Epithelial cell of prostate (primary cell): Measurements from ENCODE around the gene MAPRE2.

Experiments
- DNase-seq: peaks from one replicate; pipeline ENCODE4 v3.0.0-alpha.2; 2011; ENCODE audit warnings: low read depth, low spot score
- H3K27ac ChIP-seq: fragments of 450-650 bp; 2 replicates; pipeline ENCODE4 v1.5.1; 2017; ENCODE audit warnings: mild to moderate bottlenecking

MAPRE2 gene

DNA sequence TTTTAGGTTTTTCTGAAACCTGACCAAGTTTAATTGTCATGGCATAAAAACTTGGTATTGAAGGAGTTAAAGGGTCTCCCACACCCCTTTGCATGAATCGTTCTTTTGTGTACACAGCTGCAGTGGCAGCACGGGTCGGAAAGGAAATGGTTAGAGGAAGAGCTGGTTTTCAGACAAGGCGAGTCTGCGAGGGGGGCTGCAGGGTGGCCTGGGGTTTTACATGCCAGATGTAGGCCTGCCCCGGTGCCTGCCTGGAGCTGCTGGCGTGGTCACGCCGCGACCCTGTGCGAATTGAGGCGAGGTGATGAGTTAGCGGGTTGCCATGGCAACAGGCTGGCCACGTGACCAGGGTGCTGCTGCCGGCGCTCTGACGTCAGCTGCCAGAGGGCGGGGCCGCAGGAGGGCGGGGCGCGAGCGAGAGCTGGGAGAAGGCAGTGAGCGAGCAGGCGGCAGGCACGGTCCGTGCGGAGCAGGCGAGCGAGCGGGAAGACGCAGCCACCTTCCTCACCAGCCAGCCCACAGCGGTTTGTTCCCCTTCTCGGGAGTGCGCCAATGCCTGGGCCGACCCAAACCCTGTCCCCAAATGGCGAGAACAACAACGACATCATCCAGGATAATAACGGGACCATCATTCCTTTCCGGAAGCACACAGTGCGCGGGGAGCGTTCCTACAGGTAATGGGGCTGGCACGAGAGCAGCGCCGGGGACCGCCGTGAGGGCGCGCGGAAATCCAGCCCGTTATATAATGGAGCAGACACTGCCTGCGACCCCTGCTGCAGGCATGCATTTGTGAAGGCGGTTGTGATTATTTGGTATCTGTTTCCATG, at the start of gene MAPRE2:
Gene MAPRE2, plus strand, starts transcription at position 426 of the 827 bp plus-strand sequence. Its CDS starts 127 bp downstream, at position 553.
- no peak within 1 kb of the TSS for H3K27ac ChIP-seq
- DNase-seq, result peak; percentile 53

DNA sequence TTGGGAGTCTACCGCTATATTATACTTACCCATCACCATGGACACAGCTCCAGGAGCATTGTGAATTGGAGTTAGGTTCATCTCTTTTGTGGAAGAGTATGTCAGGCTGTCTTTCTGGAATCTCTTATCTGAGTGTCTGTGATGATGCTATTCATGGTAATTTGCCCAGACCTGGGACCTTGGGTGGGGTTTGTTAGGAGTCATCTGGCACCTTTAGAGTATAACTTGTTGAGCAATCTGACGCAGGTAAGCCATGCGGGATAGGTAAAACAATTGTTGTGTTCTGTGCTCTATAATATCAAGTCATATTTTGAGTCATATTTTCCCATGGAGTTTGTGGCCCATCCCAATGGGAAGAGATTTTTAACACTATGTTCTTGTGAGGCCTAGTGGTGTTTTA, 49.7 kb upstream of the MAPRE2 start:
- no peak overlapping the region for H3K27ac ChIP-seq
- no peak for DNase-seq

DNA sequence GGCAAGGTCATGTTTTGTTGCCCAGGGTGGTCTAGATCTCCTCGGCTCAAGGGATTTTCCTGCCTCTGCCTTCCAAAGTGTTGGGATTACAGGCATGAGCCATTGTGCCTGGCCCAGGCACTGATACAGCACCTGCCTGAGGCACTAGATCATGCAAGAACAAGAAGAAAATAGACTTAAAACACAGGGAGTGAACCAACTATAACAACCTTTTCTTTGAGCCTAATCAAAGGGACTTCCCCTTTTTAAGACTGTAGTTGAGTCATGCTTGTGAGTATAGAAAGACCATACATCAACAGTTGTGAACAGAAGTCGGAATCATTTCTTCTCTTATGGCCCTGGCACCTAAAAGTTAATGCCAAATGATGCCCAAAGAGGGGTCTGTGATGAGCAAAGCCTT, 47.9 kb upstream of the MAPRE2 start:
- no peak overlapping the region for H3K27ac ChIP-seq
- no peak for DNase-seq

DNA sequence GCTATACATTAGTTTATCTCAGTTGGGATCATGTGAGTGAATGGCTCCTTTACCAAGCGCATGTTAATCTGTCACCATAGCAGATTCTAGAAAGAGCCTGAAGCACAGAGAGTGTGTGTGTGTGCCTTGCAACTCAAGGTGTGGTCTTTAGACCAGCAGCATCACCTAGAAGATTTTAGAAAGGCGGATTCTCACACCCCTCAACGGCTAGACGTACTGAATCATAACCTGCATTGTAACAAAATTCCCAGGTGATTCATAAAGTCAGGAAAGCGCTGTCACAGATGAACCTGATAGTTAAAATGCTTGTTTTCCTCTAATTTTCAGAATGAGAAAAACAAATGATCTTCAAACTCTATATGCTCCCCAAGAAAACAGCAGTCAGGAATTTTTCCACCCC, 45.5 kb upstream of the MAPRE2 start:
- H3K27ac ChIP-seq, result no peak overlapping the region
- DNase-seq, result no peak

DNA sequence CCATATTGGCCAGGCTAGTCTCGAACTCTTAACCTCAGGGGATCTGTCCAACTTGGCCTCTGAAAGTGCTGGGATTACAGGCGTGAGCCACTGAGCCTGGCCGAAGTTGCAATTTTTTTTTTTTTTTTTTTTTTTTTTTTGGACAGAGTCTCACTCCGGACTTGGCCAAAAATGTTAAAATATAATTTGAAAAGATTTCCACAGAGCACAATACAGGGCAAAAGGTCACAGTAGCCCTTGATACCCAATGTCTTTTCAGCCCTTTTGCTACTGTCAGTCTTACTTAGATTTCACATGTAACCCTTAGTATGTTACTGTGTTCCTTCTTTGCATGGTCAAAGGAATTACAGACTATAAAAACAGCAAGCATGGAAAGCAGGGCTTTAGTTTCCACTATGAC, 42.6 kb upstream of the MAPRE2 start:
- H3K27ac ChIP-seq, result no peak overlapping the region

DNA sequence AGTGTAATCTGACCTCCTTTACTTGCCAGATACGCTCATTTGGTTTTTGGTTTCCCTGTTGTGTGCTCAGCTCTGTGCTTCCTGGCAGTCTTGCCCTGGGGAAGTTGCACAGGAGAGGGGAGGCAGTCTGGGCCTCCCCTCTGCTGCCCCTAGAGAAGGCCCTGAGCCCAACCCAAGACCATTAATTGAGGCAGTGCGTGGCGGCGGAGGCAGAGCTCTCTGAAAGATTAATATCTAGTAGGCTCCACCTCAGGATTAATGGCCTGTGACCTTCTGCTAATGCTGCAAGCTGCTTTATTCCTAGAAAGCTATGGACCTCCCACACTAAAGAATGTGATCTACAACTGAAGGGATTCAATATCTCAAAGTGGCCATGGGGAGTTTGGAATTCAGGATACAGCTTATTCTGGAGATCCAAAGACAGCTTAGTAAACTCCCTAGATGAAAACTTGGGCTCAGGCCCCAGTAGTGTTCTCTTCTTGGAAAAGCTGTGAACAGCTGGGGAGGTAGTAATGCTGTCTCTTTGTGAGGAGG, 41.4 kb upstream of the MAPRE2 start:
- no peak overlapping the region for H3K27ac ChIP-seq

More for the DNA sequence above, 42.6 kb upstream of the MAPRE2 start:
- DNase-seq, result no peak

DNA sequence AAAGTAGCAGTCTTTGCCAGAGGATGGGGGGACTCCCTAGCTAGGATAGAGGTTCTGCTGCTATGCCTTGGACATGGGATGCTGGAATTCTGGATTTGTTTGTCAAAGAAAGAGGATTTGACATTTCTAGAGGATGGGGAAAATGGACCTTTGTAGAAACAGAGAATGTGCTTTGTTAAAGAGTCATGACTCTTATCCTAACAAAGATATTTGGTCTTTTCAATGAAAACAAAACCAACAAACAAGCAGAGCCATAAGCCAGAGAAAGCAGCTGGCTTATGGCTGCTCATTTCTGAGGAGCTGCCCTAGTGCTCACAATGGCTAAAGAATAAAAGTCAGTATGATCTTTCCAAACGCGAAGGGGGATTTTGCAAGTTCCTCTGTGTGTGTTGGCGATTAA, 40.8 kb upstream of the MAPRE2 start:
- no peak for DNase-seq
- no peak overlapping the region for H3K27ac ChIP-seq

More for the DNA sequence above, 41.4 kb upstream of the MAPRE2 start:
- DNase-seq, result no peak

DNA sequence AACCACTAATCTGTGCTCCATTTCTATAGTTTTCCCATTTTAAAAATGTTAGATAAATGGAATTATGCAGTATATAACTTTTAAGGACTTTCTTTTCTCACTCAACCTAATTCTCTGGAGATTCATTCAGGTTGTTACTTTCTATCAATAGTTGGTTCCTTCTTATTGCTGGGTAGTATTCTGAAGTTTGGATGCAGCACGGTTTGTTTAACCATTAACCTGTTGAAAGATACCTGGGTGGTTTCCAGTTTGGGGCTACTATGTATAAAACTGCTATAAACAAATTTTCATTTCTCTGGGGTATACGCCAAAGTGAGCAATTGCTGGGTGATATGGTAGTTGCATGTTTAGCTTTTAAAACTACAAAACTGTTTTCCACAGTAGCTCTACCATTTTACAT, 39.1 kb upstream of the MAPRE2 start:
- no peak overlapping the region for H3K27ac ChIP-seq
- DNase-seq, result no peak

DNA sequence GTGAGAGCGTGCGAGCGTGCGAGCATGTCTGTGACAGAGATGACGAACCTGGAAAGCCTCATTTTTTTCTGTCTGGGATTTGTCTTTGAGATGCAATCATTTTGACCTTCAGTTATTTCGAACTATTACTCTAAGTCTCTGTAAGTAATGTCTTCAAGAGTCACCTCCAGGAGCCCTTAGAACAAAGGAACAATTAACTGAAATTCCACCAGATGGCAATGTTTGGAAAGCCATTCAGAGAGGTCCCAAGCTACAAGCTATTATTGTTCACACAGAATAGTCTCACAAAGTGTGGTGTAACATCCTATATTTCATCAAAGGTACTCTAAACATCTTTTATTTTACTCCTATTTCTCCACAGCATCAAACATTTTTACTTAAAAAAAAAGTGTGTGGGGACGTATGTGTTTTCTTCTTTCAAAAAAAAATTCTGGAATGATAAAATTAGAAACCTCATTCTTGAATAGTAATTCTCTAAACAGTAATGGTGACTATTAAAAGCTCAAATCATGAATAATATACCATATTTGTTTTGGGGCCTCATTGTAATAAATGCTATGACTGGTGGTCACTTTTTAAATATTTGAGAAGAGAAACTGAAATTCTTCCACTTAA, 35.1 kb upstream of the MAPRE2 start:
- DNase-seq, result no peak
- no peak overlapping the region for H3K27ac ChIP-seq

DNA sequence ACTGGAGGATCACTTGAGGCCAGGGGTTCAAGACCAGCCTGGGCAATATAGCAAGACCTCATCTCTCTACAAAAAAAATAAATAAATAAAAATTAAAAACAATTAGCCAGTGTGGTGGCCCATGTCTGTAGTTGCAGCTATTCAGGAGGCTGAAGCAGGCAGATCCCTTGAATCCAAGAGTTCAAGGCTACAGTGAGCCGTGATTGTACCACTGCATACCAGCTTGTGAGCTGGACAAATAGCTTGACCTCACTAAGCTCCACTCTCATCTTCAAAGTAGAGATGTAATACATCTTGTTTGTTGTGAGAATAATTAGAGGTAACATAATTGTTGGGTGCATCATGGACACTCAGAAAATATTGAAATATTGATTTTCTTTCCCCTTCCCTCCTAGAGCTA, 31.1 kb upstream of the MAPRE2 start:
- DNase-seq, result no peak
- H3K27ac ChIP-seq, result no peak overlapping the region

DNA sequence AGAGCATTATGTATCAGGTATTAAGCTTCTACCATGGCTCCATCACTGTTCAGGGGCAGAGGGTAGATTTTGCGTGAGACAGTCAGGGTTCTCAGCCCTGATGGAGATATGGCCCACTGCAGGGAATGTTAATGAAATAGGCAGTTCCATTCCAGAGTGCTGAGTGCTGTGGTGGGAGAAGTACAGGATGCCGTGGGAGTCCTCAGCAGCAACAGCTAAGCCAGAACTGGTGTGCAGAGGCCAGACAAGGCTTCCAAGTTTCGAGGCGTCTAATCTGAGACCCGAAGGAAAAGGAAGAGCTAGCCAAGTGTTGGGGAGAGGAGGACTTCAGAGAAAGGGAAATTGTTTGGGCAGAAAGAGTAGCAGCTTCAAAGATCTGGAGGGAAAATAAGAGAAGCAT, 30.2 kb upstream of the MAPRE2 start:
- DNase-seq, result no peak

DNA sequence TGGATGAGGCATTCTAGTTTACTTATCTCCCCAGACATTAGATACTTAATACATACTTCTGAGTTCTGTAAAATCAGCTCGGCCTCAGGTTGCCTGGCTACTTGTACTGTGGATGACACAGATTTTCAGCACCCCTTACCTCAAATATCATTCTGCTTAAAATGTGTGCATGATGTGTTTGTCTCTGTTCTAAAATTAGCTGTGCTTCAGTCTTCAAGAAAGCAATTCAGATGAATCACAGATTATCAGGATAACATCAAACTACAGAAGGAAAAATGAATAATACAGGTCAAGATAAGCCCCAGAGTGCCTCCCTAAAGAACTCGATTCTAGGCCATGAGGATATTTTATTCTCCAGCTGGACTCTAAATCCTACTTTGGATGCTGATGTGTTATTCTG, 21.3 kb upstream of the MAPRE2 start:
- no peak overlapping the region for H3K27ac ChIP-seq
- no peak for DNase-seq

More for the DNA sequence above, 30.2 kb upstream of the MAPRE2 start:
- no peak overlapping the region for H3K27ac ChIP-seq

DNA sequence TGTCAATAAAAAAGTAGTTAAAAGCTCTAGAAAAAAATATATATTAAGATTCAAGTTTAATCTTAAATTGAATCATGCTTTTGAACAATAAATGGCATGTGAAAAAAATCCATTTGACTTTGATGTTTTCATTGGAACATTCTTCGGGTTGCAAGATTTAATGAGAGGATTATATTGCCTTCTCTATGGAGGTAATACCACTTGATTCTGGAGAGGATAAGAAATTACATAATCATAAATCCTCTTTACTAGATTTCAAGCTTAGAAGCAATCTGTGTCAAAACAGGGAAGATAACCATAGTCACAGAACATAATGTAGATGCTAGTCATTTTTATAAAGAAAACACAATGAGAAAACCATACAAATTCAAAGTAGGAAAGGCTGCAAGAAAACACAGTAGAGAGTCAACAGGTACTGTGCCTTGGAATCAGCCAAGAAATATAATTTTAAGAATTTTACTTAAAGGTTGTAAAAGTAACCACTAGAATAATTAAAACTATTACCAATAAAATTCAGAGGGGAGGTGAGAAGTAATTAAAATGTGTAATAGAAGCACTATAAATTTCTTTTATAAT, 18.7 kb upstream of the MAPRE2 start:
- no peak for DNase-seq

DNA sequence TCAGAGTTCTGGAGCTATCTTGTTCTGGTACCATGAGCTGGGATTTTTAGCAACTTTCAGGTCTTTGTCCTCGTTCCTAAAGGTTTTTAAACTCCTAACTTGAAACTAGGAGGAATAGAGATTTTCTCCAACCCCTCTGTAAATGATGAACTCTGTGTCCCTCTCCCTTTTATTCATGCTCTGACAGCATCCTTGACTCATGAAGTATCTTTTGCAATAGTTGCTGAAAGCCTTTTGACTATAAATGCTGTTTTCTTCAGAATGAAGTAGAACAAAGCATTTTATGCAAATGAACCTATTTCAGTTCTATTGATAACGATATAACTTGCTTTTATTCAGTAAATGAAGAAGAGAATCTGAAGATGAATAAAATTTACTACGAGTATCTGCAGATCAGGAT, 17.0 kb upstream of the MAPRE2 start:
- no peak overlapping the region for H3K27ac ChIP-seq
- no peak for DNase-seq

More for the DNA sequence above, 18.7 kb upstream of the MAPRE2 start:
- H3K27ac ChIP-seq, result no peak overlapping the region

DNA sequence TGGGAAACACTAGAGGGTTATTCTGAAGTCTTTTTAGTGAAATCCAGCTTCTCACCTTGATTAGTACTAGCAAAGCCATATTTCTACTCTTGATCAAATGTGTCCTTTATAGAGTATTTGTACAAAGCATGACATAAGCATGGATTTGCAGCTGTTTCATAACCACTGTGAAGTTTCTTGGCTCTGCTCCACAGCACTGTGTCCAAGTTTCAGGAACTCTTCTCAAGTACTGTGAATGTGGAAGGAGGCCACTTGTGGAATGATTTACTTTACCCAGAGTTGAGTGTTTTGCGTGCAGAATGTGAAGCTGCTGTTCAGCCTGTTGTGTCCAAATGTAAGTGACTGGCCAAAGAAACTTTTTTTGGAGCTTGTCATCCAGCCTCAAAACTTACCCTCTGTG, 16.2 kb upstream of the MAPRE2 start:
- H3K27ac ChIP-seq, result no peak overlapping the region
- DNase-seq, result no peak

DNA sequence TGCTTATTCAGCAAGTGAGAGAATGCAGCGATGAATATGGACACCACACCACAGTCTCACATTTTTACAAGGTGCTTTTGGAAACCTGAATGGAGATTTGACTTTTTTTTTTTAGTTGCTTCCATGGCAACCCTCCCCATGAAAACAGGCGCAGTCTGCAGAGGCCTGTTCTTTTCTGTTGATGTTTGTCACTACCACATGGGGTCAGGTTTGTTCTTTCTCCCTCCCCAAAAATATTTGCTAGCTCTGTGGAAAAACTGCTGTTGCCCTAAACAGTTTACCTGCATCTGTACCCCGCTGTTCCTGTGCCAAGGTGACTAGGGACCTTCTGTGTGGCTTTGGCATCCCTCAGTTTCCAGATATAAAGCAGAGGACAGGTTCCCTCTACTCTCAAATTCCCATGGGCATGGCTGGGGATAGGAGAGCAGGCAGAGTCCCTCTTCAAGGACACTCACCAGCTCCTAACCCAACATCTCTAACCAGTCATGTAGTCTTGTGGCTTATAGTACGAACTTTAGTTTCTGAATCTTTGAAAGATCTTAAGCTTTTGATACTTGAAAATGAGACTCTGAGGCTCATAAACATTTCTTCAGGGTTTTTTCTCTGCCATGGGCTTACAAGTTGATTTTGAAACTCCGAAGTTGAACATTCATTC, 14.7 kb upstream of the MAPRE2 start:
- H3K27ac ChIP-seq, result no peak overlapping the region
- no peak for DNase-seq

DNA sequence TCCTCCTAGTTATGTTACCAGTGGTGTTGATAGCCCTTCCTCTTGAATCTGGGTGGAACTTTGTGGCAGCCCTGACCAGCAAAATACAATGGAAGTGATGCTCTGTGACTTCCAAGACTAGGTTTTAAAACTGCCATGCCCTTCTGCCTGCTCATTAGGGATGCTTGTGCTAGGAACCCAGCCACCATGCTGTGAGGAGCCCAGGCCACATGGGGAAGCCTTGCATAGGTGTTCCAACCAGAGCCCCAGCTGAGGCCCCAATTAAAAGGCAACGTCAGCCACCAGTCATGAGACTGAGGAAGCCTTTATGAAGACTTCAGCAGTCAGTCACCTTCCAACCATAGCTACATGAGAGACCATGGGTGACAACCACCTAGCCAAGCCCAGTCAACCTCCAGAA, 14.0 kb upstream of the MAPRE2 start:
- no peak overlapping the region for H3K27ac ChIP-seq
- DNase-seq, result no peak

DNA sequence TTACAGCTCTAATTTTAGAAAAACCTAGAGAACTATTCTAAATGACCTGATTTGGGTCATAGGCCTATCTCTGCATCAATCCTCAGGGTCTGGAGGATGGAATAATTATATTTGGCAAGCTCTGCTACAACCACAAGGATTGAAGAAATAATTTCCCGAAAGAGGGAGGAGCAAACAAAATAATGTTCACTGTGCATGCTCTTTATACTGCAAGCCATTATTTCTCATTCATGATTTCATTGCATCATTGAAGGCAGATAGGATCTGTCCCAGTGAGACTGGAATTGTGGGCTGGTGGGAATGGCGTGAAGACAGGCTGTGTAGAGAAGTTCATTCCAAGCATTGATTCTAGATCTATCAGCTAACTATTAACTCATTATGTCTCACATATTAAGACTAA, 12.7 kb upstream of the MAPRE2 start:
- H3K27ac ChIP-seq, result no peak overlapping the region
- no peak for DNase-seq

DNA sequence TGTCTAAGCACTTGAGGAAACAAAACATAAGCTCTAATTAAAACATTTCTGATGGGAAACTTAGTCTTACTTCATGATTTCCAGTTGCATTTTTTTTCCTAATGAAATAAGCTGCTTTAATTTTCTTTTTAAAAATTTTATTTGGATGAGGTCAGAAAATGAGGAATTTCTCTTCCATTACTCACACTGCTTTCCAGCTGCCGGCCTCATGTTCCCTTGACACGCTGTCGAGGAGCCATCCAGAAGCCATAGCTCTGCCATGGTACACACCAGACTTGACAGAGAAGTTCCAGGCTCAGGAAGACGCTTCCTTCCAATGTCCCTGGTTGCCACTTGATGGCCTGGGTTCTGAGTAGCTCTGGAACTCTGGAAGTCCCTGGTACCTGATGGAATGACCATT, 12.1 kb upstream of the MAPRE2 start:
- no peak for DNase-seq
- H3K27ac ChIP-seq, result no peak overlapping the region

DNA sequence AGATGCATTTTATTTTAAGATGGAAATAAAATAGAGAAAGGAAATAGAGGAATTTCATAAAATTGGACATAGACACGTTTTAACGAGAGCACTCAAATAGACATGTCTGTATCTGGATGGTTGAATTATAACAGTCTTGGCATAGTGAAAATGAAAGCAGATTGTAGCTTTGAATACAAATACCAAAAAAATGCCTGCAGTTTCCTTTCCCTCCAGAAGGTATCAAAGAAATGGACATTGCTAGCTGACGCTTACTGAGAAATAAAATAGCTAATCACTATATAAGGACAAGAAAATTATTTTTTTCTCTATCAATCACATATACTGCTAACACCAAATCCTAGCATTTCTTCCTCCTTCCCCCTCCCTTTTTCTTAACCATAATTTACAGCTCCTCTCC, 11.4 kb upstream of the MAPRE2 start:
- no peak overlapping the region for H3K27ac ChIP-seq
- no peak for DNase-seq
